GM12878 (cell line): Measurements from ENCODE around the gene PLCG2. TPM values are rescaled to one million over a fixed set of nuclear protein-coding genes. Genes with fewer than 3 reads are reported as not detected.

Experiments used
- ATF7 ChIP-seq: fragments of 450-650 bp; IDR thresholded peaks from 2 replicates; pipeline ENCODE4 v1.6.1; 2016; ENCODE audit warnings: low read depth, mild to moderate bottlenecking
- BMI1 ChIP-seq: fragments of 450-650 bp; IDR thresholded peaks from 2 replicates; pipeline ENCODE4 v1.6.1; 2016; ENCODE audit warnings: mild to moderate bottlenecking, moderate library complexity, borderline replicate concordance
- CEBPB ChIP-seq, 2 experiments: fragments of 150-350 bp in 1 of 2; IDR thresholded peaks; 2 replicates each; pipeline ENCODE4 v1.6.1; 2012 to 2014; ENCODE audit warnings: low read depth in 2 of 2, low read length in 2 of 2, borderline replicate concordance in 1 of 2, inconsistent platforms in 1 of 2
- HDAC6 ChIP-seq: fragments of 200-600 bp; sonication (generic); IDR thresholded peaks from one replicate; pipeline ENCODE4 v1.8.0; 2017; ENCODE audit warnings: antibody characterized with exemption; ENCODE audit not compliant: unreplicated experiment
- KDM1A ChIP-seq: fragments of 200-600 bp; sonication (generic); IDR thresholded peaks from 2 replicates; pipeline ENCODE4 v1.6.1; 2016; ENCODE audit warnings: borderline replicate concordance
- MEF2A ChIP-seq: IDR thresholded peaks from 2 replicates; pipeline ENCODE4 v1.6.1; 2011; ENCODE audit warnings: low read depth, mild to moderate bottlenecking, low read length, moderate library complexity; ENCODE audit not compliant: insufficient read depth
- MTA3 ChIP-seq: IDR thresholded peaks from 2 replicates; pipeline ENCODE4 v1.6.1; 2012; ENCODE audit warnings: low read length, inconsistent platforms, borderline replicate concordance
- NFYA ChIP-seq: IDR thresholded peaks from 2 replicates; pipeline ENCODE4 v1.6.1; 2011; ENCODE audit warnings: low read depth, mild to moderate bottlenecking, low read length, improper control_type of control experiment, borderline replicate concordance
- NKRF ChIP-seq: fragments of 450-650 bp; conservative IDR thresholded peaks from 2 replicates; pipeline ENCODE4 v1.6.1; 2017; ENCODE audit warnings: mild to moderate bottlenecking, moderate library complexity
- PKNOX1 ChIP-seq: fragments of 450-650 bp; IDR thresholded peaks from 2 replicates; pipeline ENCODE4 v1.6.1; 2016; ENCODE audit warnings: mild to moderate bottlenecking
- POLR2AphosphoS2 ChIP-seq: IDR thresholded peaks from 2 replicates; pipeline ENCODE4 v1.6.1; 2011; ENCODE audit warnings: low read depth, mild to moderate bottlenecking, low read length, improper control_type of control experiment, moderate library complexity
- REST ChIP-seq: IDR thresholded peaks from 2 replicates; pipeline ENCODE4 v1.6.1; 2012; ENCODE audit warnings: mild to moderate bottlenecking, low read depth, low read length
- RFX5 ChIP-seq: IDR thresholded peaks from 2 replicates; pipeline ENCODE4 v1.6.1; 2011; ENCODE audit warnings: low read depth, low read length, improper control_type of control experiment
- RUNX3 ChIP-seq: IDR thresholded peaks from 2 replicates; pipeline ENCODE4 v1.6.1; 2012; ENCODE audit warnings: low read length, inconsistent platforms
- SIN3A ChIP-seq: IDR thresholded peaks from 2 replicates; pipeline ENCODE4 v1.6.1; 2012; ENCODE audit warnings: low read depth, low read length, improper control_type of control experiment
- SIX5 ChIP-seq: IDR thresholded peaks from 2 replicates; pipeline ENCODE4 v1.6.1; 2011; ENCODE audit warnings: mild to moderate bottlenecking, low read depth, low read length, moderate library complexity; ENCODE audit not compliant: severe bottlenecking
- SP1 ChIP-seq: IDR thresholded peaks from one replicate; pipeline ENCODE4 v1.6.1; 2011; ENCODE audit warnings: low read depth, low read length
- SUPT20H ChIP-seq: IDR thresholded peaks from 2 replicates; pipeline ENCODE4 v1.6.1; 2011; ENCODE audit warnings: low read depth, mild to moderate bottlenecking, low read length, moderate library complexity, borderline replicate concordance; ENCODE audit not compliant: control insufficient read depth
- TCF3 ChIP-seq: IDR thresholded peaks from 2 replicates; pipeline ENCODE4 v1.6.1; 2012; ENCODE audit warnings: low read depth, mild to moderate bottlenecking, low read length, borderline replicate concordance; ENCODE audit not compliant: insufficient read depth
- YBX1 ChIP-seq: fragments of 450-650 bp; IDR thresholded peaks from 2 replicates; pipeline ENCODE4 v1.6.1; 2016; ENCODE audit warnings: antibody characterized with exemption
- YY1 ChIP-seq: IDR thresholded peaks from 2 replicates; pipeline ENCODE4 v1.6.1; 2011; ENCODE audit warnings: low read depth, mild to moderate bottlenecking, low read length
- ZNF207 ChIP-seq: fragments of 450-650 bp; IDR thresholded peaks from 2 replicates; pipeline ENCODE4 v1.6.1; 2014; ENCODE audit warnings: antibody characterized with exemption, mild to moderate bottlenecking, borderline replicate concordance
- ZNF217 ChIP-seq: fragments of 450-650 bp; IDR thresholded peaks from 2 replicates; pipeline ENCODE4 v1.6.1; 2017; ENCODE audit warnings: antibody characterized with exemption, mild to moderate bottlenecking
- polyA plus RNA-seq, 11 experiments: library from polyadenylated mRNA; depleted of rRNA in 4 of 11; unstranded in 6 of 11; stranded (reverse) in 5 of 11; fragments of >200 nt; fragmentation: Nextera tagmentation in 4 of 11; fragmentation: Illumina TruSeq in 1 of 11; extraction: Ambion mirVana in 4 of 11; extraction: Trizol in 1 of 11; gene quantifications; 1 replicate in 1 of 11; 2 replicates in 10 of 11; pipeline versions ENCODE4 v1.2.1 to v1.2.3, GENCODE V29; 2011 to 2016; ENCODE audit warnings: inconsistent platforms in 2 of 11, missing spikeins in 2 of 11, low read depth in 1 of 11
- total RNA-seq, 4 experiments: library from RNA; depleted of rRNA in 3 of 4; stranded (reverse); fragments of >200 nt in 3 of 4; fragmentation: Illumina TruSeq in 1 of 4; extraction: Trizol in 1 of 4; gene quantifications; 2 replicates each; pipeline versions ENCODE4 v1.2.1 to v1.2.3, GENCODE V29; 2013 to 2021
- TF ChIP-seq, protein P1 (sequence below): fragments of 450-650 bp; IDR thresholded peaks from 2 replicates; pipeline ENCODE4 v1.6.1; 2018; ENCODE audit warnings: borderline replicate concordance, mild to moderate bottlenecking; ENCODE audit not compliant: partially characterized antibody

The PLCG2 gene
- total and polyA plus RNA-seq, 10 of the 15 experiments (the other 5 are each of a cell fraction or from before 2014, with no cell fraction given), result 47.6 to 256 (median 149) TPM

DNA sequence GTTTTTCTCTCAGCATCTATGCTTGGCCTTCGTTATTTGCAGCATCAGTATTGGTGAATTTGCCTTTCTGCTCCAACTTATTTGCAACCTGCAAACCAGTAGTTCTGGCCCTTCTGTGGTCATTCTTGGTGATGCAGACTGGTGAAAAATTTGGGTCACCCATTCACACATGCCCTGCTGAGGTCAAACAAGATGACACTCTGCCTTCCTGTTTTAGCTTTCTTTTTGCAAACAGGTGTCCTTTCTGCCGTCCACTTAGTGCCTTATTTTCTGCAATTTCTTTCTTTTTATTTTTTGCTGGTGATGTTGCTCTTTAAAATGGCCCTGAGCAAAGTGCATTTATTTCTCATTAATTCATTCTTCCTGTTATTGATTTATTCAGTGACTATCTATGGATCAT is 31.3 kb downstream of the PLCG2 start (continued):
- TF ChIP-seq NKRF, result no peak
- TF ChIP-seq SUPT20H, result no peak
- no peak for TF ChIP-seq YBX1
- TF ChIP-seq POLR2AphosphoS2, result no peak
- no peak for TF ChIP-seq ATF7
- TF ChIP-seq RFX5, result no peak
- no peak for TF ChIP-seq REST
- TF ChIP-seq ZNF217, result no peak
- TF ChIP-seq NFYA, result no peak
- TF ChIP-seq MTA3, result no peak
- TF ChIP-seq SIX5, result no peak
- no peak; the same call in 1 of the 2 replicates for TF ChIP-seq BMI1
- TF ChIP-seq RUNX3, result no peak
- TF ChIP-seq TCF3, result no peak
- TF ChIP-seq HDAC6, result no peak
- no peak for TF ChIP-seq KDM1A
- TF ChIP-seq, protein P1, sequence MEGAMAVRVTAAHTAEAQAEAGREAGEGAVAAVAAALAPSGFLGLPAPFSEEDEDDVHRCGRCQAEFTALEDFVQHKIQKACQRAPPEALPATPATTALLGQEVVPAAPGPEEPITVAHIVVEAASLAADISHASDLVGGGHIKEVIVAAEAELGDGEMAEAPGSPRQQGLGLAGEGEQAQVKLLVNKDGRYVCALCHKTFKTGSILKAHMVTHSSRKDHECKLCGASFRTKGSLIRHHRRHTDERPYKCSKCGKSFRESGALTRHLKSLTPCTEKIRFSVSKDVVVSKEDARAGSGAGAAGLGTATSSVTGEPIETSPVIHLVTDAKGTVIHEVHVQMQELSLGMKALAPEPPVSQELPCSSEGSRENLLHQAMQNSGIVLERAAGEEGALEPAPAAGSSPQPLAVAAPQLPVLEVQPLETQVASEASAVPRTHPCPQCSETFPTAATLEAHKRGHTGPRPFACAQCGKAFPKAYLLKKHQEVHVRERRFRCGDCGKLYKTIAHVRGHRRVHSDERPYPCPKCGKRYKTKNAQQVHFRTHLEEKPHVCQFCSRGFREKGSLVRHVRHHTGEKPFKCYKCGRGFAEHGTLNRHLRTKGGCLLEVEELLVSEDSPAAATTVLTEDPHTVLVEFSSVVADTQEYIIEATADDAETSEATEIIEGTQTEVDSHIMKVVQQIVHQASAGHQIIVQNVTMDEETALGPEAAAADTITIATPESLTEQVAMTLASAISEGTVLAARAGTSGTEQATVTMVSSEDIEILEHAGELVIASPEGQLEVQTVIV, result no peak
- no peak for TF ChIP-seq ZNF207
- no peak for TF ChIP-seq SIN3A
- TF ChIP-seq CEBPB (IDR thresholded peaks at IDR 0.05; ENCODE audit: borderline replicate concordance in 1 of 2, low read depth in 2 of 2, low read length in 2 of 2), result no peak
- no peak for TF ChIP-seq YY1
- peak; percentile 17 for TF ChIP-seq SP1
- TF ChIP-seq MEF2A, result no peak
- TF ChIP-seq PKNOX1, result no peak
